ENCODE data around the gene ZNF592. TPM values are rescaled to one million over a fixed set of nuclear protein-coding genes. Genes with fewer than 3 reads are reported as not detected.

Gene ZNF592
- total RNA-seq, 1 experiment from 2014 or later, result 7.4 TPM

- DNase-seq (ENCODE audit: low read depth), result no peak
Observed at GRCh38 chr15:84778194-84778593, 29.8 kb downstream of the ZNF592 start.

GRCh38 chr15:84780492-84780891, 32.1 kb downstream of the ZNF592 start:
- DNase-seq (ENCODE audit: low read depth), result no peak

- DNase-seq (ENCODE audit: low read depth), result no peak
Observed at GRCh38 chr15:84781495-84781894, 33.1 kb downstream of the ZNF592 start.

- no peak for DNase-seq (ENCODE audit: low read depth)
Observed at GRCh38 chr15:84782346-84782745, 34.0 kb downstream of the ZNF592 start.

GRCh38 chr15:84783493-84784251, 35.3 kb downstream of the ZNF592 start:
- DNase-seq (ENCODE audit: low read depth), result no peak

GRCh38 chr15:84784262-84784661, 35.9 kb downstream of the ZNF592 start:
- DNase-seq (ENCODE audit: low read depth), result no peak

- DNase-seq (ENCODE audit: low read depth), result no peak
Observed at GRCh38 chr15:84785053-84785452, 36.7 kb downstream of the ZNF592 start.

- DNase-seq (ENCODE audit: low read depth), result no peak
Observed at GRCh38 chr15:84788500-84788899, 40.1 kb downstream of the ZNF592 start.

GRCh38 chr15:84789762-84790161, 41.4 kb downstream of the ZNF592 start:
- no peak for DNase-seq (ENCODE audit: low read depth)

- DNase-seq (ENCODE audit: low read depth), result no peak
Observed at GRCh38 chr15:84790676-84791075, 42.3 kb downstream of the ZNF592 start.

GRCh38 chr15:84791763-84792162, 43.4 kb downstream of the ZNF592 start:
- no peak for DNase-seq (ENCODE audit: low read depth)

- DNase-seq (ENCODE audit: low read depth), result no peak
Observed at GRCh38 chr15:84793431-84794161, 45.2 kb downstream of the ZNF592 start.

- no peak for DNase-seq (ENCODE audit: low read depth)
Observed at GRCh38 chr15:84794162-84794547, 45.8 kb downstream of the ZNF592 start.

- no peak for DNase-seq (ENCODE audit: low read depth)
Observed at GRCh38 chr15:84795186-84795585, 46.8 kb downstream of the ZNF592 start.

GRCh38 chr15:84797212-84797611, 48.8 kb downstream of the ZNF592 start:
- peak; percentile 22 for DNase-seq (ENCODE audit: low read depth)

GRCh38 chr15:84797801-84798200, 49.4 kb downstream of the ZNF592 start:
- no peak for DNase-seq (ENCODE audit: low read depth)

- no peak for DNase-seq (ENCODE audit: low read depth)
Observed at GRCh38 chr15:84798436-84798946, 50.1 kb downstream of the ZNF592 start.

GRCh38 chr15:84799511-84800187, 51.3 kb downstream of the ZNF592 start:
- no peak for DNase-seq (ENCODE audit: low read depth)

GRCh38 chr15:84800365-84800806, 52.0 kb downstream of the ZNF592 start:
- DNase-seq (ENCODE audit: low read depth), result no peak

- no peak for DNase-seq (ENCODE audit: low read depth)
Observed at GRCh38 chr15:84804005-84804900, 55.9 kb downstream of the ZNF592 start.

- DNase-seq (ENCODE audit: low read depth), result no peak
Observed at GRCh38 chr15:84805221-84805620, 56.8 kb downstream of the ZNF592 start.
